NCI-H510A (cell line): ENCODE measurements around the gene PTDSS2.
A peak's percentile ranks its signal among the peaks of the same experiment; 100 is the strongest.
"Not testable (repeated sequence)": the region's sequence is repeated elsewhere in the genome, so short reads cannot be mapped to it uniquely, and the experiment has no call there.

Source experiments
- DNase-seq: peaks from one replicate; lab custom pipeline; 2025; lab: John Stamatoyannopoulos, UW

PTDSS2 gene

DNA sequence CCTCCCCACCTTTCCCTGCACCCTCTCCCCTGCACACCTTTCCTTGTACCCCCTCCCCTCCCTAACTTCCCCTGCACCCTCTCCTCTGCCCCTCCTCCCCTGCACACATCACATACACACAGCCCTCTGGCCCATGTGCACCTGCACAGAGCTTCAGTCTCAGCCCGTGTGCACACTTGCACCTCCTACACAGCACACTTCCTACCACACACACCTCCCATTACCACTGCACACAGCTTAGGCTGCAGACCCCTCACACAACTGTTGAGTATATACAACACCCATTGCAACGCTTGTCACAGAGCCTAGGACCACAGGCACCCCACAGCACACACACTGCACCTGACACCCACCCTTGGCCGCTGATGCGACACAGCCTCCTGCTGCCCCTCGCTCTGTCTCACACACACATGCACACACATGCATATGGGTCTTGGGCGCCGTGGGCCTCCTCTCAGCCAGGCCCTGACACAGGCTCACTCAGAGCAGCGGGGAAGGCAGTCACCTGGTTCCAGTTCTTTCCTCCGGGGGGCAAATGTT, 35.7 kb upstream of the PTDSS2 start:
- DNase-seq: no peak

DNA sequence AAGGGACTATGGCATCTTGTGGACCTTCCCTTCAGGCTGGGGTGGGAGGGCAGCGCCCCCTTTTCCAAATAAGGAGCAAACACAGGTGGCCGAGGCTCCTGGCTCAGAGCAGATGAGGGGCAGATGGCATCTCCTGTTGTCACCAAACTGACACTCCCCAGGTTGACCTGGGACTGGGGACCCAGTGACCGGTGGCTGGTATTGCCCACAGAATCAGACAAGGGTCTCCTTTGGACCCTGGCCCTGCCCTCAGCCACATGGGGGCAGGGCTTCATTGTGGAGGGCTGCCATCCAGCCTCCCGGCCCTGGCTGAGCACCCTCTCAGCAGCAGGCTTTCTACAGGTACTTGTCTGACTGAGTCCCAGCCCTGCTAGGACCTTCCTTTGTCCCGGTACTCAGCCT, 34.4 kb upstream of the PTDSS2 start:
- DNase-seq: no peak

- DNase-seq: no peak
These were observed 33.9 kb upstream of the PTDSS2 start for GRCh38 chr11:416051-416756.

DNA sequence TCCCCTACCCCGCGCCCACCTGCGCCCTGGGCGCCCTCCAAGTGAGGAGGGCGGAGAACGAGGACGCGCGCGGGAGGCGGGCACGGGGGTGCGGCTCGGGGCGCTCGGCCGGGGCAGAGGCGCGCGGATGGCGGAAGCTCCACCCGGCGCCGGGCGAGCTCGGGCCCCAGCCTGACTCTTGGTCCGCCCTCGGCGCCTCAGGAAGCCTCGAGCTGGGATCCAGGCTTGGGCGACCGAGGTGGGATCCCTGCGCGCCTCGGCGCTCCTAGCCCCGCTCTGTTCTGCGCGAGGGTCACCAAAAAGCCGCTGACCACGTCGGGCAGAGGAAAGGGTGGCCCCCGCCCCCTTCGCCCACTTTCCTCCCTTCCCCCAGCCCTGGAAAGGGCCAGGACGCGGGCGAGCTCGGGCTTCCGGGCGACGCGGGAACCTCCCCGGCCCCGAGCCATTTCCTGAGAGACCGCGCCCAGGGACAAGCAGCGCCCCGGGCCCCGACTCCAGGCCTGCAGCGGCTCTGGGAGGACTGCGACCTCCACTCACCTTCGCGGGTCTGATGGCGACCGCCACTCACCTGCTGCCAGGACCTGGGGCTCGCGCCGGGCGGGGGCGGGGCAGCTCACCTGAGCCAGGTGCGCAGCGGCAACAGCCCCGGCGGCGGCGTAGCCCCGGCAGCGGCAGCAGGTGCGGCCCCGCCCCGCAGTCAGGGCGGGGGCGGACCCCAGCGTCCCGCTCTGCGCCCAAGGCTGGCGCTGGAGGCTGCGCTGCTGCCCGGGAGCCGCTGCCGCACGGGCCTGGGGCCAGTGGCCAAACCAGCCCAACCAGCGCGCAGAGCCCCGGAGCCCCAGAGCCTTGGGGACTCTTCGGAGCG, 33.1 kb upstream of the PTDSS2 start:
- peak; percentile 57 for DNase-seq

DNA sequence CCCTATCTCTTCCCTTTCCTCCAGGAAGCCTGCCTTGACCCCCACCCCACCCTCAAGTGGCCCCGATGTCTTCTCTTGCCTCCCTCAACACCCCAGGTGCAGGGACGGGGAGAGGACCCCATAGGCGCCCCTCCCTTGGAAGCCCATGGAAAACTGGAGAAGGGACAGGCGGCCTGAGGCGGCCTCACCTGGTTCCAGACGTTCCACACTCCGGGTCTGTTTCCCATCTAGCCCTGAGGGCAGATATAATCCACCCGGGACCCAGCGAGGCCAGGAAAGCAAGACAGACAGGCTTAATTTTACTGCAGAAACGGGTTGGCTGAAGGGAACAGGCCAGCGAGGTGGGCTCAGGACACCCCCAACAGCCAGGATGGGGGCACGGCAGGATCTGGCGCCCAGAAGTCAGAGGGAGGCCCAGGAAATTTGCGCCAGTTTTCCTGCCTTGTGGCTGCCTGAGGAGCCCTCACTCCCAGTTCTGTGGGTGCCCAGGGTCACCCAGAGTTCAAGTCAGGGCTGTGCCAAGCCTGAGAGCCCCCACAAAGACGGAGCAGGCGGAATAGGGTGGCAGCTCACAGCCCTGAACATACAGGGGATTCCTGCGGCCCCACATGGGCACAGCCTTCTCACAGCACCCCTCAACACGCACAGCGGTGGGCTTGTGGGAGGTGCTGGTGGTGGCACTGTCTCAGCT, 32.3 kb upstream of the PTDSS2 start:
- no peak for DNase-seq

DNA sequence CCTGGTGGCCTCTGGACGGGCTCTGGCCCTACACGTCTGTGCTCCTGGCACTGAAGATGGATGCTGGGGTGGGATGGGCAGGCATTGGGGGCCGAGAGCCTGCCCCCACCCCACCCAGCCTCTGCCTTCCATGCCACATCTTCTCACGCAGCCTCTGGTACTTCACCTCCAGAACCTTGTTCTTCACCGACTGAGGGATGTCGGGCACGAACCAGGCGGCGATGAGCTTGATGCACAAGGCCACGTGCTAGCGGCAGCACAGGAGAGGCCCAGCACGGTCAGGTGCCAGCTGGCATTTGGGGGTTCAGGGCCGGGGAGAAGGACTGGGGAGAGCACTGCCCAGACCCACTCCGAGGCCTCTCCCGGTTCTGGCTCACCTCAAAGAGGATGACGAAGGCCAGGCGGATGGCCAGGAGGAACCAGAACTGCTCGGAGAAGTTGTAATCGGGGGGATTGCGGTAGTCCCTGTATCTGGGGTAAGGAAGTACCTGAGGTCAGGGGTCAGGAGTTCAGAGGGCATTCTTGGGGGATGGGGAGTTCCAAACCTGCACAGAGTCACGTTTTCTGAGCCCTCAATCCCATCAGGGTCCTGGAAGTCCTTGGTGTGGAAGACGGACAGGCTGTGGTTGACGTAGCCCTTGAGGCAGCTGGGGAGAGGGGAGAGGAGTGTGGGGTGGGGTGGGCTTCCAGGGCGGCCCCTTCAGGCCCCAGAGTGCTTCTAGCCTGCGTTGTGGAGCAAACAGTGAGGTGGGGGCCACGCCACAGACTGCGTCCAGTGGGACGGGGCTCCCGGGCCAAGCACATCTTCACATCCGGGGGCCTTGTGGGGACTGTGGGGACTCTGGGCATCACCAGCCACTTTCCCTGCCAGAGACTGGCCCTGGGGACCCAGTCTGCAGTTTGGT, 31.5 kb upstream of the PTDSS2 start:
- DNase-seq: no peak

DNA sequence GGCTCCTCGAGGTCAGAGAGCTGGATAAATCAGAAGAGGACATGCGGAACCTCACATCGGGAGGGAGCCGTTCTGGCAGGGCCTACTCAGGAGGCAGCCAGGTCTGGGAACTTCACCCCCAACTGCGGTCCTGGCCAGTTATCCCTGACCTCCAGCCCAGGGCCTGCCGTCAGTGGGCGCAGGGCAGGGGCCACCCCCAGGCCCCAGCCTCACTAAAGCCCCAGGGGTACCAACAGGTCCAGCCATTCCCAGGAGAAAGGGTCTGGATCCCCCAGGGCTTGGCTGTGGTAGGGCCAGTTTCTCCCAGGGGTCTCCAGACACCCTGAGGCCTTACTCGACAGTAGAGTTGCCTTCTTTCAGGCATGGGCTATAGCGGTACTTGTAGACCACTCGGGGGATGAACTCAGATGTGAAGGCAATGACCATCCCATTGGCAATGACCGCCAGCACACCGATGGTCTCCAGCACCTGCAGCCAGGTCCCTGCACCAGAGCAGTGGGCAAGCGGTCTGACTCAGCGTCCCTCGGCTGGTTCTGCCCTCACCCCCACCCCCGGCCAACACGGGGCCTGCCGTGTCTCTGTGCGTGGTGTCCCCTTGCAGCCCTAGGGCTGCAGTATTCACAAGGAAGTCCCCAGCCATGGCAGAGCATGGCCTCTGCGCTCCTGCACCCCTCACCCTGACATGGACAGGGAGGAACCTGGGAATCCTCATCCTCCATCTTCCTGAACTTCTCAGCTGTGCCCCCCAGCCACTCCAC, 30.7 kb upstream of the PTDSS2 start:
- DNase-seq: no peak

DNA sequence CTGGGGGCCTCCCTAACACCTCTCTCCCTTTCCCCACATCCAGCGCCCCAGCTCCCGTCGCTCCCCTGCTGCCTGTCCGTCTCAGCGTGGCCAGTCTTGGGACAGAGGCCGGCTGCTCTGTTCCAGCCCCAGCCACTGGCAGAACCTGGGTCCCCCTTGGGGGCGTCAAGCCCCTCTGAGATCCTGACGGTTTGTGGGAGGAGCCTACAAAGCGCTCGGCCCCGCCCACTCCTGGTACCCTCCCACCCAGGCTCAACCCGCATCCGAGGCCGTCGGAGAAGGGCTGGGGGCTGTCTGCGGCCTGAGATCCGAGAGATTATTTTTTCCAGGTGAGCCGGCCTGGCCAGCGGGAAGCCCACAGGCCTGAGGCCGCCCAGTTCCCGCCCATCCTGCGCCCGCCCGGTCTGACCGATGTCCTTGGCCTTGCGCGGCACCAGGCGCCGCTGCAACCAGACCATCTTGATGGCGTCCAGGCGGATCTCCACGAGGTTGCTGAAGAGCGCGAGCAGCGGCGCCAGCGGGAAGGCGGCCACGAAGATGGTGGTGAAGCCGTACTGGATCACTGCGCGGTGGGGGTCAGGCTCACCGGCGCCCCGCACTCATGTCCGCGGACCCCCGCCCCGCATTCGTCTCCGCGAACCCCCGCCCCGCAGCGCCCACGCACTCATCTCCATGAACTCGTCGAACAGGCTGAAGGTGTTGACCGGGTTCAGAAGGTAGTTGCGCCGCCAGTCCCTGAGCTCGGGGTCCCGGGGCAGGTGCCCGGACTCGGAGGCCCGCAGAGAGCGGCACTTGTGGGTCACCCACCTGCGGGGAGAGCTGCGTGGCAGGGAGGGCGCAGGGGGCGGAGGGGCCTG, 29.8 kb upstream of the PTDSS2 start:
- no peak for DNase-seq

DNA sequence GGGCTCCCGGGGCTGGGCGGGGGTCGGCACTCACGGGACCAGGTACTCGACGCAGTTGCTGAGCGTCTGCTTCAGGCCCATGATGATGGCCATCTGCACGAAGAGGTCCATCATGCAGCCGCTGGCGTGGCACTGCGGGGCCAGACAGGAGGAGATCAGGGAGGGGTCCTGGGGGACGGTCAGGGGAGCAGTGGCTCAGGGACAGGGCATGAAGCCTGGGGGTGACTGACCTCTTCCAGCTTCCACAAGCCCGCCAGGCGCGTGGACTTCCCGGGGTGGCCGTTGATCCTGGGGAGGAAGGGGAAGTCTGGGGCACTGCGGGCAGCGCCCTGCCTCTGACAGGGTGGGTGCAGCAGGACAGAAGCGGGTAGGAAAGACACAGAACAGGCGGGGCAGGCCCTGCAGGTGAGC, 29.2 kb upstream of the PTDSS2 start:
- no peak for DNase-seq

GRCh38 chr11:422249-422656, 27.8 kb upstream of the PTDSS2 start:
- no peak for DNase-seq

GRCh38 chr11:424232-424631, 25.8 kb upstream of the PTDSS2 start:
- no peak for DNase-seq

DNA sequence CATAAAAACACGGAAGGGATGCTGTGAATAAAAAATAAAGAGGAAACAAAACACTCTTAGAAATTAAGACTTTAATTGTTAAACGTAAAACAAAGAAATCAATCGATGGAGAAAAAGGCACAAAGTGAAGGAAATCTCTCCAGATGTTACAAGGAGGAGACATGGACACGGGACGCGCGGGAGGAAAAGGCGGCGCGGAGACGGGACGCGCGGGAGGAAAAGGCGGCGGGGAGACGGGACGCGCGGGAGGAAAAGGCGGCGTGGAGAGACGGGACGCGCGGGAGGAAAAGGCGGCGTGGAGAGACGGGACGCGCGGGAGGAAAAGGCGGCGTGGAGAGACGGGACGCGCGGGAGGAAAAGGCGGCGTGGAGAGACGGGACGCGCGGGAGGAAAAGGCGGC, 25.3 kb upstream of the PTDSS2 start:
- not testable (repeated sequence) for DNase-seq

DNA sequence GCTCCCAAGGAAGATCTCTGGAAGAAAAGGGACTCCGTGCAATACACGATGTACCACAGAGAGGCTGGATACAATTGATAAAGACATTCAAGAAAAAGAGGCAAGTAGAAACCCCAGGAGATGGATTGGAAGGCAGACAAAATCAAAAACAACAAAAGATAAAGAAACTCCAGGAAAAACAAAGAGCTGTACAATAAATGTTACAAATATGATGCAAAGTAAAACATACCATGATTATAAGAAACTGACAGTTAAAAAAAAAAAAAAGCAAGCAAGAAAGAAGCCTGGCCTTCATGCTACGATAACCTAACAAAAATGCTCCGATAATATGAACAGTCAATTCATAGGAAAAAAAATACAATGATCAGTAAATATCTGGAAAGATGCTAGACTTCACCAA, 24.8 kb upstream of the PTDSS2 start:
- DNase-seq: no peak

DNA sequence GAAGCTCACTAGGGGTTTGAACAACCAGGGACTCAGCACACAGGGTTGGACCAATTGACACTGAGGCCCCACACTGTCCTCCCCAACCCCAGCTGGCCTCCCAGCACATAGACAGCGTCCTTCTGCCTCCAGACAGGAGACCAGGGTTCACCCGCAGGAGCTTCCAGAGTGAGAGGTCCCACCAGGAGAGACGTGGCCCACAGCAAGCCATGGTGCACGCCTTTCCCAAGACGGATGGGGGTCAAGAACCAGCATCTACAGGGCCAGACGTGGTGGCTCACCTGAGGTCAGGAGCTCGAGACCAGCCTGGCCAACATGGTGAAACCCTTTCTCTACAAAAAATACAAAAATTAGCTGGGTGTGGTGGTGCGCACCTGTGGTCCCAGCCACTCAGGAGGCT, 23.2 kb upstream of the PTDSS2 start:
- no peak for DNase-seq

DNA sequence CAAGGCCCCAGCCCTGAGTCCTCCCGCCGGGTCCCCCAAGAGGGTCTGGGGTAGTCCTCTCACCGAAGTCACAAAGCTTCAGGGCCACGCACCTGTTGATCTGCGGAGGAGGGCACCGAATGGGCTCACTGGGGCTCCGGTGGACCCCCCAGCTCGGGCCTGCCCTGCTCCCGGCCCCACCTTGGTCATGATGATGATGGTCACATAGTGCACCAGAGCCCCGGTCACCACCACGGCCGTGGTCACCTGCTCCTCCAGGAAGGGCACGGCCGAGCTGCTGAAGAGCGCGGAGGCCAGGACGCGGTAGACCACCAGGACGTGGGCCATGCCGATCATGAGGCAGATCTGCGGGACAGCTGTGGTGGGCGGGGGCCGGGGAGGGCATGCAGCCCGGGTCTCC, 21.8 kb upstream of the PTDSS2 start:
- DNase-seq: no peak

- DNase-seq: no peak
These were observed 20.7 kb upstream of the PTDSS2 start for GRCh38 chr11:429391-429790.

DNA sequence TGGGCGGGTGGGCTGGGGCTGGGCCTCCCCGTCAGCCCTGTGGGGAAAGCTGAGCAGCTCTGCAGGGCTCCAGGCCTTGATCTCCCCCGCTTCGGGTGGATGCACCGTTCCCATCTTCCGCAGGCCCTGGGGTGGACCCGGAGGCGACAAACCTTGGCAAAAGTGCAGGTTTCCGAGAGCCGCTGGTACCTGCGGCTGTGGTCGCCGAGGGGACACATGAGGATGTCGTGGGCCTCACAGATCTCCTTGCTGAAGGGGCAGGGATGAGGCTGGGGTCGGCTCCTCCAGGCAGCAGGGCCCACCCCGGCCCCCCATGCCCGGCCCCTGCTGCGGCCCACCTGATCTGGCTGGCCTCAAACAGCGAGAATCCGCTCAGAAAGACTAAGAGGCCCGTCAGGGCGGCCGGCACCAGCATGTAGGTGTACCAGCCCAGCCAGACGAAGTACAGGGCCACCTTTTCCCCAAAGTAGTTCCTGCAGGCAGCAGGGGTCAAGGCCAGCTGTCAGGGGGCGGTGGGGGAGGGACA, 20.1 kb upstream of the PTDSS2 start:
- no peak for DNase-seq

DNA sequence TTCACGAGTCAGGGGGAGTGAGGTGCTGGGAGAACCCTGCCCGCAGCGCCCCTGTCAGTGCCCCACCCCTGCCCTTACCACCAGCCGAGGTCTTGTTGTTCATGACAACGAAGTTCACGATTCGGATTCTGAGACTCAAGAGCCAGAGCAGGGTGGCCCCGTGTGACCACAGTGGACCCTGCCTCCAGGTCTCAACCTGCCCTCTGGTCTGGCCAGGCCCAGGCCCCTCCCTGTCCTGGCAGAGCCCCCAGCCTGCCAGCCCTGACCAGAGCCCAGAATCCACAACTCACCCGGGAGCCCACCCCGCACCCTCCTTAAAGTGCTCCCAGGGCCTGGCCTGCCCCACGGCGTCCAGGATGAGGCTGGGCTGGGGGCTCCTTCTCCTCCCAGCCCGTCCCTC, 18.2 kb upstream of the PTDSS2 start:
- DNase-seq: no peak

DNA sequence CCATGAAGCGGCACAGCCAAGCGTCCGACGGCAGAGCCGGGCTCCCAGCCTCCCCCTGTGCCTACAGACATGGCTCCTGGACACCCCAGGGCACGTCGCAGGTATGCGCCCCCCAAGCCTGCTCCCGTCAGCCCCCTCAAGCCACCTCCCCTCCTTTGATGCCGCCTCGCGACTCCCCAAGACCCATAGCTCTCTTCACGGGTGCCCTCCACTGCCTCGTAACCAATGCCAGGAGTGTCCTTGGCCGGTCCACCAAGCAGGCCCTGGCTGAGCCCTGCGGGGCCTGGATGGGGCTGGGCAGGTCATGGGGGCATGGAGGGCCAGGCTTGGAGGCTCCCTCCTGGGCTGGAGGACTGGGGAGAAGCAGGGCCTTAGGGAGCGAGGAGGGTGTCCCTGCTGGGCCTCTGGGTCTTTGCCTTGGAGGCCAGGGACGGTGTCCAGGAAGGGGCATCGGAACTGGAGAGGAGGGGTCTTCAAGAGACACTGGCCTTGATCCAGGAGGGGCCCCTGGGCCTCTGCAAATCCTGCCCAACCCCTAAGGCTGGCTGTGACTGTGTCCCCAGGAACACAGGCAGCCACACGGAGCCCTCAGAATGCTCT, 17.5 kb upstream of the PTDSS2 start:
- no peak for DNase-seq
